GM12878 (cell line): ENCODE measurements around the gene NKD1. TPM values are rescaled to one million over a fixed set of nuclear protein-coding genes. Genes with fewer than 3 reads are reported as not detected.

Experiments
- ATAC-seq: fragments of 200-7000 bp; cut with Tn5 transposase; 3 replicates; pipeline ENCODE4 v1.9.1; 2020; ENCODE audit warnings: mild to moderate bottlenecking, moderate library complexity
- BruUV-seq: library from RNA; stranded (reverse); fragments of 400-500 nt; replicated peaks from 2 replicates; lab custom pipeline; 2021; lab: Mats Ljungman, UMichigan
- CTCF ChIA-PET: fragments of 300-600 bp; sonication (Branson Sonifier 250); formaldehyde crosslinking; extraction: SDS; loops from one replicate; lab custom pipeline; 2021; ENCODE audit warnings: inconsistent platforms; lab: Yijun Ruan, JAX
- POLR2A ChIA-PET: fragments of 350-600 bp; formaldehyde crosslinking; extraction: SDS; loops from one replicate; lab custom pipeline; 2021; ENCODE audit warnings: inconsistent platforms; lab: Charles Lee
- RAD21 ChIA-PET: fragments of 300-600 bp; sonication (Branson Sonifier 250); formaldehyde crosslinking; loops from one replicate; lab custom pipeline; 2023; ENCODE audit warnings: antibody characterized with exemption; ENCODE audit not compliant: unreplicated experiment; lab: Charles Lee
- SMC1A ChIA-PET: fragments of 300-600 bp; sonication (Branson Sonifier 250); formaldehyde crosslinking; loops from one replicate; lab custom pipeline; 2023; ENCODE audit not compliant: unreplicated experiment, uncharacterized antibody; lab: Charles Lee
- DNase-seq: peaks from one replicate; pipeline ENCODE4 v3.0.0-alpha.2; 2011; ENCODE audit warnings: low read depth, low spot score
- FAIRE-seq: peaks from 3 replicates; lab custom pipeline; 2011; peaks lifted over from hg19 to GRCh38; lab: Jason Lieb, UNC
- H2AFZ ChIP-seq: 2 replicates; pipeline ENCODE4 v1.6.0; 2011; ENCODE audit warnings: low read depth, low read length, control low read depth; ENCODE audit not compliant: control insufficient read depth
- H3K27ac ChIP-seq: 2 replicates; pipeline ENCODE4 v1.5.1; 2011; ENCODE audit warnings: control low read depth; ENCODE audit not compliant: control insufficient read depth, insufficient read depth
- H3K27me3 ChIP-seq, 2 experiments: replicated peaks in 1 of 2; 2 replicates each; pipeline versions ENCODE4 v1.6.0 to v1.6.1; 2011; ENCODE audit warnings: low read length in 1 of 2; ENCODE audit not compliant: control insufficient read depth in 2 of 2, insufficient read depth in 2 of 2
- H3K36me3 ChIP-seq, 2 experiments: 2 replicates each; pipeline ENCODE4 v1.5.1; 2011; ENCODE audit warnings: low read length in 1 of 2; ENCODE audit not compliant: control insufficient read depth in 2 of 2, insufficient read depth in 2 of 2
- H3K4me1 ChIP-seq: 2 replicates; pipeline ENCODE4 v1.6.1; 2011; ENCODE audit warnings: mild to moderate bottlenecking, low read length, moderate library complexity, mixed read lengths; ENCODE audit not compliant: control insufficient read depth, insufficient read depth
- H3K4me2 ChIP-seq: 2 replicates; pipeline ENCODE4 v1.6.0; 2011; ENCODE audit warnings: control low read depth; ENCODE audit not compliant: control insufficient read depth, insufficient read depth
- H3K4me3 ChIP-seq: fragments of 200-600 bp; sonication (generic); 2 replicates; pipeline ENCODE4 v1.5.1; 2016
- H3K79me2 ChIP-seq: 2 replicates; pipeline ENCODE4 v1.6.0; 2011; ENCODE audit warnings: low read length; ENCODE audit not compliant: control insufficient read depth, insufficient read depth
- H3K9ac ChIP-seq: 2 replicates; pipeline ENCODE4 v1.8.0; 2011; ENCODE audit warnings: low read length, control low read depth, mixed read lengths; ENCODE audit not compliant: control insufficient read depth, insufficient read depth
- H3K9me3 ChIP-seq: replicated peaks from 3 replicates; pipeline ENCODE4 v1.5.1; 2011; ENCODE audit warnings: mild to moderate bottlenecking, low read length; ENCODE audit not compliant: control insufficient read depth, insufficient read depth
- H4K20me1 ChIP-seq: 2 replicates; pipeline ENCODE4 v1.6.0; 2011; ENCODE audit not compliant: control insufficient read depth, insufficient read depth
- ATF7 ChIP-seq: fragments of 450-650 bp; IDR thresholded peaks from 2 replicates; pipeline ENCODE4 v1.6.1; 2016; ENCODE audit warnings: low read depth, mild to moderate bottlenecking
- ESRRA ChIP-seq: IDR thresholded peaks from 2 replicates; pipeline ENCODE4 v1.6.1; 2012; ENCODE audit warnings: mild to moderate bottlenecking, low read length, improper control_type of control experiment
- HDAC6 ChIP-seq: fragments of 200-600 bp; sonication (generic); IDR thresholded peaks from one replicate; pipeline ENCODE4 v1.8.0; 2017; ENCODE audit warnings: antibody characterized with exemption; ENCODE audit not compliant: unreplicated experiment
- HDGF ChIP-seq: fragments of 450-650 bp; IDR thresholded peaks from 2 replicates; pipeline ENCODE4 v1.6.1; 2016; ENCODE audit warnings: antibody characterized with exemption
- IKZF1 ChIP-seq: fragments of 450-650 bp; conservative IDR thresholded peaks from 2 replicates; pipeline ENCODE4 v1.6.1; 2017; ENCODE audit warnings: antibody characterized with exemption, mild to moderate bottlenecking
- NRF1 ChIP-seq: conservative IDR thresholded peaks from 2 replicates; pipeline ENCODE4 v1.6.1; 2011; ENCODE audit warnings: mild to moderate bottlenecking, low read depth, low read length, improper control_type of control experiment
- SIX5 ChIP-seq: IDR thresholded peaks from 2 replicates; pipeline ENCODE4 v1.6.1; 2011; ENCODE audit warnings: mild to moderate bottlenecking, low read depth, low read length, moderate library complexity; ENCODE audit not compliant: severe bottlenecking
- TAF1 ChIP-seq: IDR thresholded peaks from 2 replicates; pipeline ENCODE4 v1.6.1; 2011; ENCODE audit warnings: mild to moderate bottlenecking, low read depth, low read length, borderline replicate concordance
- TCF3 ChIP-seq: IDR thresholded peaks from 2 replicates; pipeline ENCODE4 v1.6.1; 2012; ENCODE audit warnings: low read depth, mild to moderate bottlenecking, low read length, borderline replicate concordance; ENCODE audit not compliant: insufficient read depth
- ZNF622 ChIP-seq: fragments of 450-650 bp; IDR thresholded peaks from 2 replicates; pipeline ENCODE4 v1.6.1; 2017; ENCODE audit warnings: mild to moderate bottlenecking, inconsistent platforms
- WGBS: methylation state at CpG from one replicate; pipeline ENCODE4 v1.1.6; 2016; ENCODE audit warnings: low lambda C conversion rate; ENCODE audit not compliant: insufficient replicate concordance, insufficient coverage; ENCODE audit errors: missing lambda C conversion rate; 5-methylcytosine and 5-hydroxymethylcytosine counted together
- in situ Hi-C: fragments of 300-500 bp; cut with MboI; formaldehyde crosslinking; loops from 9 replicates; pipeline ENCODE4 v1.14.3; 2018; ENCODE audit warnings: mixed read lengths
- intact Hi-C: fragments of 100-400 bp; cut with micrococcal nuclease; formaldehyde crosslinking; loops from one replicate; pipeline ENCODE4 v1.14.2; 2022; ENCODE audit not compliant: unreplicated experiment
- polyA plus RNA-seq, 11 experiments: library from polyadenylated mRNA; depleted of rRNA in 4 of 11; unstranded in 6 of 11; stranded (reverse) in 5 of 11; fragments of >200 nt; fragmentation: Nextera tagmentation in 4 of 11; fragmentation: Illumina TruSeq in 1 of 11; extraction: Ambion mirVana in 4 of 11; extraction: Trizol in 1 of 11; gene quantifications; 1 replicate in 1 of 11; 2 replicates in 10 of 11; pipeline versions ENCODE4 v1.2.1 to v1.2.3, GENCODE V29; 2011 to 2016; ENCODE audit warnings: inconsistent platforms in 2 of 11, missing spikeins in 2 of 11, low read depth in 1 of 11
- total RNA-seq, 4 experiments: library from RNA; depleted of rRNA in 3 of 4; stranded (reverse); fragments of >200 nt in 3 of 4; fragmentation: Illumina TruSeq in 1 of 4; extraction: Trizol in 1 of 4; gene quantifications; 2 replicates each; pipeline versions ENCODE4 v1.2.1 to v1.2.3, GENCODE V29; 2013 to 2021
- TF ChIP-seq, protein P1 (sequence below): IDR thresholded peaks from 2 replicates; pipeline ENCODE4 v1.6.1; 2012; ENCODE audit warnings: low read depth, low read length, improper control_type of control experiment
- TF ChIP-seq, protein P2 (sequence below), 3 experiments: IDR thresholded peaks in 2 of 3; conservative IDR thresholded peaks in 1 of 3; 2 replicates each; pipeline ENCODE4 v1.5.1; 2011; ENCODE audit warnings: low read depth in 3 of 3, low read length in 3 of 3, mild to moderate bottlenecking in 3 of 3, control low read depth in 2 of 3, moderate library complexity in 2 of 3, inconsistent platforms in 1 of 3, mixed read lengths in 1 of 3; ENCODE audit not compliant: control insufficient read depth in 2 of 3, insufficient read depth in 1 of 3; ENCODE audit errors: extremely low read depth in 1 of 3
- TF ChIP-seq, protein P3 (sequence below): fragments of 450-650 bp; IDR thresholded peaks from 2 replicates; pipeline ENCODE4 v1.6.1; 2016; ENCODE audit warnings: mild to moderate bottlenecking
- TF ChIP-seq, protein P4 (sequence below): fragments of 150-350 bp; IDR thresholded peaks from 2 replicates; pipeline ENCODE4 v1.6.1; 2016; ENCODE audit warnings: low read depth, low read length
- TF ChIP-seq, protein P5 (sequence below): fragments of 450-650 bp; IDR thresholded peaks from 2 replicates; pipeline ENCODE4 v1.6.1; 2016; ENCODE audit warnings: mild to moderate bottlenecking

NKD1 gene
- total and polyA plus RNA-seq, 10 of the 15 experiments (the other 5 are each of a cell fraction or from before 2014, with no cell fraction given), result under 0.01 to 0.49 (median 0.04) TPM; not detected in 2

DNA sequence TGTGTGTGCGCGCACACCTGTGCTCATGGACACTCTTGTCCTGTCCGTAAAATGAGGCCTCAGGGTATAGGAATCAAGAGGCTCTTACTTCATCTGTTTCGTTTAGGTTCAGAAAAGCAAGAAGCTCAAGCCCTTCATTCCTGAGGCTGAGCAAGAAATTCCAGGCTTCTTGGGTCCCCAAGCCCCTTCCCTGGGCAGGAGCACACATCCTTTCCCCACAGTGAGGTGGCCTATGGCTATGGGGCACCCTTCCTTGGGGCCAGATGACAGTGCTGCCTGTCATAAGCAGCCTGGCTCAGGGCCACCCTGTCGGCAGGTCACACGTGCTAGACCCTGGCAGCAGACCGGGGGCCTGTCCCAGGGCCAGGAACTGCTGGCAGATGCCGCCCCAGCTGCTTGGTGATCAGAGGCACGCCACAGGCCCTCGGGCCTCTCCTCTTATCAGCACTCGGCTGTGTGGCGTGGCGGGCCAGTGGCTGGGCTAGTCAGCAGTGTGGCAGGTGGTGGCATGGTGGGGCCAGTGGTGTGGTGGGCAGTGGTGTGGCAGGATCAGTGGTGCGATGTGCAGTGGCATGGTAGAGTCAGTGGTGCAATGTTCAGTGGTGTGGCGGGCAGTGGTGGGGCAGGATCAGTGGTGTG is 50.2 kb downstream of the NKD1 start:
- no peak overlapping the region for H2AFZ ChIP-seq
- WGBS, result 58% methylated on average over 15 of the region's 15 CpGs
- ATAC-seq, result no peak; the same call in 2 of the 3 replicates
- H3K36me3 ChIP-seq, result no peaks in the 10 kb centered on the region
- H3K79me2 ChIP-seq, result no peaks in the 10 kb centered on the region
- no peak overlapping the region for H3K9ac ChIP-seq
- ChIA-PET CTCF (no interaction called here), SMC1A (no interaction called here), POLR2A (no interaction called here), RAD21 (interaction anchor here (1.0 kb wide), 1 partner anchor 67 kb away, joined by 3 read pairs; no protein-coding TSS in a partner anchor)
- FAIRE-seq, result no peak
- in situ Hi-C loops, result no loop called here
- H3K4me3 ChIP-seq, result no peak overlapping the region
- H3K4me2 ChIP-seq, result no peak overlapping the region
- BruUV-seq, result no TSS peak
- H4K20me1 ChIP-seq, result no peaks in the 10 kb centered on the region
- intact Hi-C loops, result no loop called here
- H3K27ac ChIP-seq, result no peak overlapping the region
- no peak for DNase-seq
- H3K9me3 ChIP-seq, result no peaks in the 10 kb centered on the region
- H3K4me1 ChIP-seq, result peaks cover 2% of the 10 kb centered on the region; the same call in 1 of the 2 replicates
- no peaks in the 10 kb centered on the region for H3K27me3 ChIP-seq
- TF ChIP-seq NRF1 (no peak), TAF1 (no peak), ZNF622 (no peak), SIX5 (no peak), HDAC6 (no peak), TCF3 (no peak), ATF7 (no peak), ESRRA (no peak), HDGF (no peak), IKZF1 (no peak)
- TF ChIP-seq, protein P1, sequence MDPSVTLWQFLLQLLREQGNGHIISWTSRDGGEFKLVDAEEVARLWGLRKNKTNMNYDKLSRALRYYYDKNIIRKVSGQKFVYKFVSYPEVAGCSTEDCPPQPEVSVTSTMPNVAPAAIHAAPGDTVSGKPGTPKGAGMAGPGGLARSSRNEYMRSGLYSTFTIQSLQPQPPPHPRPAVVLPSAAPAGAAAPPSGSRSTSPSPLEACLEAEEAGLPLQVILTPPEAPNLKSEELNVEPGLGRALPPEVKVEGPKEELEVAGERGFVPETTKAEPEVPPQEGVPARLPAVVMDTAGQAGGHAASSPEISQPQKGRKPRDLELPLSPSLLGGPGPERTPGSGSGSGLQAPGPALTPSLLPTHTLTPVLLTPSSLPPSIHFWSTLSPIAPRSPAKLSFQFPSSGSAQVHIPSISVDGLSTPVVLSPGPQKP, result no peak
- TF ChIP-seq, protein P2, sequence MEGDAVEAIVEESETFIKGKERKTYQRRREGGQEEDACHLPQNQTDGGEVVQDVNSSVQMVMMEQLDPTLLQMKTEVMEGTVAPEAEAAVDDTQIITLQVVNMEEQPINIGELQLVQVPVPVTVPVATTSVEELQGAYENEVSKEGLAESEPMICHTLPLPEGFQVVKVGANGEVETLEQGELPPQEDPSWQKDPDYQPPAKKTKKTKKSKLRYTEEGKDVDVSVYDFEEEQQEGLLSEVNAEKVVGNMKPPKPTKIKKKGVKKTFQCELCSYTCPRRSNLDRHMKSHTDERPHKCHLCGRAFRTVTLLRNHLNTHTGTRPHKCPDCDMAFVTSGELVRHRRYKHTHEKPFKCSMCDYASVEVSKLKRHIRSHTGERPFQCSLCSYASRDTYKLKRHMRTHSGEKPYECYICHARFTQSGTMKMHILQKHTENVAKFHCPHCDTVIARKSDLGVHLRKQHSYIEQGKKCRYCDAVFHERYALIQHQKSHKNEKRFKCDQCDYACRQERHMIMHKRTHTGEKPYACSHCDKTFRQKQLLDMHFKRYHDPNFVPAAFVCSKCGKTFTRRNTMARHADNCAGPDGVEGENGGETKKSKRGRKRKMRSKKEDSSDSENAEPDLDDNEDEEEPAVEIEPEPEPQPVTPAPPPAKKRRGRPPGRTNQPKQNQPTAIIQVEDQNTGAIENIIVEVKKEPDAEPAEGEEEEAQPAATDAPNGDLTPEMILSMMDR (IDR thresholded peaks at IDR 0.05 in 2 of 3, conservative IDR thresholded peaks at IDR 0.05 in 1 of 3; ENCODE audit: control insufficient read depth in 2 of 3, extremely low read depth in 1 of 3, insufficient read depth in 1 of 3, low read depth in 3 of 3, low read length in 3 of 3), result no peak
- TF ChIP-seq, protein P3, sequence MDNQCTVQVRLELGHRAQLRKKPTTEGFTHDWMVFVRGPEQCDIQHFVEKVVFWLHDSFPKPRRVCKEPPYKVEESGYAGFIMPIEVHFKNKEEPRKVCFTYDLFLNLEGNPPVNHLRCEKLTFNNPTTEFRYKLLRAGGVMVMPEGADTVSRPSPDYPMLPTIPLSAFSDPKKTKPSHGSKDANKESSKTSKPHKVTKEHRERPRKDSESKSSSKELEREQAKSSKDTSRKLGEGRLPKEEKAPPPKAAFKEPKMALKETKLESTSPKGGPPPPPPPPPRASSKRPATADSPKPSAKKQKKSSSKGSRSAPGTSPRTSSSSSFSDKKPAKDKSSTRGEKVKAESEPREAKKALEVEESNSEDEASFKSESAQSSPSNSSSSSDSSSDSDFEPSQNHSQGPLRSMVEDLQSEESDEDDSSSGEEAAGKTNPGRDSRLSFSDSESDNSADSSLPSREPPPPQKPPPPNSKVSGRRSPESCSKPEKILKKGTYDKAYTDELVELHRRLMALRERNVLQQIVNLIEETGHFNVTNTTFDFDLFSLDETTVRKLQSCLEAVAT, result no peak
- TF ChIP-seq, protein P4, sequence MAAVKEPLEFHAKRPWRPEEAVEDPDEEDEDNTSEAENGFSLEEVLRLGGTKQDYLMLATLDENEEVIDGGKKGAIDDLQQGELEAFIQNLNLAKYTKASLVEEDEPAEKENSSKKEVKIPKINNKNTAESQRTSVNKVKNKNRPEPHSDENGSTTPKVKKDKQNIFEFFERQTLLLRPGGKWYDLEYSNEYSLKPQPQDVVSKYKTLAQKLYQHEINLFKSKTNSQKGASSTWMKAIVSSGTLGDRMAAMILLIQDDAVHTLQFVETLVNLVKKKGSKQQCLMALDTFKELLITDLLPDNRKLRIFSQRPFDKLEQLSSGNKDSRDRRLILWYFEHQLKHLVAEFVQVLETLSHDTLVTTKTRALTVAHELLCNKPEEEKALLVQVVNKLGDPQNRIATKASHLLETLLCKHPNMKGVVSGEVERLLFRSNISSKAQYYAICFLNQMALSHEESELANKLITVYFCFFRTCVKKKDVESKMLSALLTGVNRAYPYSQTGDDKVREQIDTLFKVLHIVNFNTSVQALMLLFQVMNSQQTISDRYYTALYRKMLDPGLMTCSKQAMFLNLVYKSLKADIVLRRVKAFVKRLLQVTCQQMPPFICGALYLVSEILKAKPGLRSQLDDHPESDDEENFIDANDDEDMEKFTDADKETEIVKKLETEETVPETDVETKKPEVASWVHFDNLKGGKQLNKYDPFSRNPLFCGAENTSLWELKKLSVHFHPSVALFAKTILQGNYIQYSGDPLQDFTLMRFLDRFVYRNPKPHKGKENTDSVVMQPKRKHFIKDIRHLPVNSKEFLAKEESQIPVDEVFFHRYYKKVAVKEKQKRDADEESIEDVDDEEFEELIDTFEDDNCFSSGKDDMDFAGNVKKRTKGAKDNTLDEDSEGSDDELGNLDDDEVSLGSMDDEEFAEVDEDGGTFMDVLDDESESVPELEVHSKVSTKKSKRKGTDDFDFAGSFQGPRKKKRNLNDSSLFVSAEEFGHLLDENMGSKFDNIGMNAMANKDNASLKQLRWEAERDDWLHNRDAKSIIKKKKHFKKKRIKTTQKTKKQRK, result no peak
- TF ChIP-seq, protein P5, sequence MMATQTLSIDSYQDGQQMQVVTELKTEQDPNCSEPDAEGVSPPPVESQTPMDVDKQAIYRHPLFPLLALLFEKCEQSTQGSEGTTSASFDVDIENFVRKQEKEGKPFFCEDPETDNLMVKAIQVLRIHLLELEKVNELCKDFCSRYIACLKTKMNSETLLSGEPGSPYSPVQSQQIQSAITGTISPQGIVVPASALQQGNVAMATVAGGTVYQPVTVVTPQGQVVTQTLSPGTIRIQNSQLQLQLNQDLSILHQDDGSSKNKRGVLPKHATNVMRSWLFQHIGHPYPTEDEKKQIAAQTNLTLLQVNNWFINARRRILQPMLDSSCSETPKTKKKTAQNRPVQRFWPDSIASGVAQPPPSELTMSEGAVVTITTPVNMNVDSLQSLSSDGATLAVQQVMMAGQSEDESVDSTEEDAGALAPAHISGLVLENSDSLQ, result no peak
